ENCODE data around the gene DOCK10. TPM values are rescaled to one million over a fixed set of nuclear protein-coding genes. Genes with fewer than 3 reads are reported as not detected.

DOCK10 gene
- total and polyA plus RNA-seq, 11 donors = 0.31 to 28.6 (median 2.0) TPM

DNA sequence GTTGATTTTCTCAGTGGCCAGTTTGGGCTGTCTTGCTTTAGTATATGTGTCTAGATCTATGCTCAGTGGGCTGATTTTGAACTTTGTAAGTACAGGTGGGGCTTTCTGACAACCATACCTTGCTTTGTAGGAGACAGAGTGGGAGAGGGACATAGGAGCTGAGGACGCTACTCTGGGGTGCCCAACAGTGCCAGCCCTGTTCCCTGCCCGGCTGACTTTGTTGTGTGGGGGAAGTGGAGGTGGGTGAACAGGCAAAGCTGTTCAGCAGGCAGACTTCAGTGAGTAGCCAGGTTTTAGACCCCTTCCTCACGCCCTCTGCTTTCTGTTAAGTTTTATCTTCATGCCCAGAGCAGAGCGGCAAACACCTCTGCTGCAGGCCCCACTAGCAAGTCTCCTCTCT is 44.2 kb upstream of the DOCK10 start:
- no peak for TF ChIP-seq POLR2A (IDR thresholded peaks at IDR 0.05)
- TF ChIP-seq, protein P1, sequence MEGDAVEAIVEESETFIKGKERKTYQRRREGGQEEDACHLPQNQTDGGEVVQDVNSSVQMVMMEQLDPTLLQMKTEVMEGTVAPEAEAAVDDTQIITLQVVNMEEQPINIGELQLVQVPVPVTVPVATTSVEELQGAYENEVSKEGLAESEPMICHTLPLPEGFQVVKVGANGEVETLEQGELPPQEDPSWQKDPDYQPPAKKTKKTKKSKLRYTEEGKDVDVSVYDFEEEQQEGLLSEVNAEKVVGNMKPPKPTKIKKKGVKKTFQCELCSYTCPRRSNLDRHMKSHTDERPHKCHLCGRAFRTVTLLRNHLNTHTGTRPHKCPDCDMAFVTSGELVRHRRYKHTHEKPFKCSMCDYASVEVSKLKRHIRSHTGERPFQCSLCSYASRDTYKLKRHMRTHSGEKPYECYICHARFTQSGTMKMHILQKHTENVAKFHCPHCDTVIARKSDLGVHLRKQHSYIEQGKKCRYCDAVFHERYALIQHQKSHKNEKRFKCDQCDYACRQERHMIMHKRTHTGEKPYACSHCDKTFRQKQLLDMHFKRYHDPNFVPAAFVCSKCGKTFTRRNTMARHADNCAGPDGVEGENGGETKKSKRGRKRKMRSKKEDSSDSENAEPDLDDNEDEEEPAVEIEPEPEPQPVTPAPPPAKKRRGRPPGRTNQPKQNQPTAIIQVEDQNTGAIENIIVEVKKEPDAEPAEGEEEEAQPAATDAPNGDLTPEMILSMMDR (IDR thresholded peaks at IDR 0.05) = no peak
- no peak for ATAC-seq
- 74 to 83% (median 81%) methylated on average over 4 of the region's 4 CpGs for WGBS, 4 donors

DNA sequence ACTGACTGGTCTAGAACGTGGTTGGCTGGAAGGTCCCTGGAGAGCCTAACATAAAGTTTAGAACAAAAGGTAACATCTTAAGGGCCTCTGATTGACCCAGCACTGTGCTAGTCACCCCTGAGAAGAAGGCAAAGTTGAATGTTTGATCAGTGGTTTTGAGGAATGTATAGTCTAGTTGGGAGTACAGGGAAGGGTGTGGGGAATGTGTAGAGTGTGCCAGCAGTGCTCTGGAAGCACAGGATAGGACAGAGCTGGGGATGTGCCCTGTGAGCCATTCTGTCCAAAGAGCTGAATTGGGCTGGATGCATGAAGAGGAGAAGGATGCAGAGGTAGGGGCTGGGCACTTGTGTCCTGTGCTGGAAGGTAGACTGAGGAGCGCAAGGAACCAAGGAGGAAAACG is 41.0 kb upstream of the DOCK10 start:
- no peaks in the 10 kb centered on the region for H3K36me3 ChIP-seq
- TF ChIP-seq POLR2A (IDR thresholded peaks at IDR 0.05) = no peak
- TF ChIP-seq, protein P1 (IDR thresholded peaks at IDR 0.05) = no peak
- no peak for DNase-seq
- H3K27ac ChIP-seq = no peak overlapping the region
- no peaks in the 10 kb centered on the region for H3K27me3 ChIP-seq
- H3K4me1 ChIP-seq = no peaks in the 10 kb centered on the region
- ATAC-seq = no peak
- no peaks in the 10 kb centered on the region for H3K9me3 ChIP-seq
- intact Hi-C loops (cut with DNase I) = no loop called here
- WGBS, 4 donors = 81 to 86% (median 85%) methylated on average over 3 of the region's 3 CpGs
- no peak overlapping the region for H3K4me3 ChIP-seq

More for the DNA sequence above, 44.2 kb upstream of the DOCK10 start:
- DNase-seq = no peak
- Histone ChIP-seq H3K9me3 (no peaks in the 10 kb centered on the region), H3K27ac (no peak overlapping the region), H3K4me1 (no peaks in the 10 kb centered on the region), H3K27me3 (no peaks in the 10 kb centered on the region), H3K36me3 (no peaks in the 10 kb centered on the region), H3K4me3 (no peak overlapping the region)
- intact Hi-C loops (cut with DNase I) = no loop called here

DNA sequence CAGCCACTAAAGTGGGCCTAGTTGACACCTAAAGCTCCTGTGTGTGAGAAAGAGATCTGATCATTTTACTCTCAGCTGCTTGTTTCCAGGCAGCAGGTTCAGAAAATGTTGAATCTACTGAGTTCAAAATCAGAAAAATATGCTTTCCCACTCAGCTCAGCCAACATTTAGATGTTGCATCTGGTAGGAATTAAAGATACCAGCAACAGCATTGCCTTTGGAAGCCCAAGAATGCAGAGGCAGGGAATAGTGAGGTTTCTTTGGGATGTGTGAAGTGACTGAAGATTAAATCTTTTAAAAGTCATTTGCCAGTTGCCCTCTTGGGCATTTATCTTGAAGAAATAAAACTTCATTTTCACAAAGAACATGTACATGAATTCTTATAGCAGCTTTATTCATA is 33.9 kb upstream of the DOCK10 start:
- H3K27ac ChIP-seq = no peak overlapping the region
- H3K4me3 ChIP-seq = no peak overlapping the region
- H3K36me3 ChIP-seq = no peaks in the 10 kb centered on the region
- H3K9me3 ChIP-seq = no peaks in the 10 kb centered on the region
- DNase-seq = no peak
- no peak for ATAC-seq
- no peaks in the 10 kb centered on the region for H3K4me1 ChIP-seq
- intact Hi-C loops (cut with DNase I) = no loop called here
- TF ChIP-seq, protein P1 (IDR thresholded peaks at IDR 0.05) = no peak
- peaks cover 0 to 2% (median 0%) of the 10 kb centered on the region in 9 donors for H3K27me3 ChIP-seq

DNA sequence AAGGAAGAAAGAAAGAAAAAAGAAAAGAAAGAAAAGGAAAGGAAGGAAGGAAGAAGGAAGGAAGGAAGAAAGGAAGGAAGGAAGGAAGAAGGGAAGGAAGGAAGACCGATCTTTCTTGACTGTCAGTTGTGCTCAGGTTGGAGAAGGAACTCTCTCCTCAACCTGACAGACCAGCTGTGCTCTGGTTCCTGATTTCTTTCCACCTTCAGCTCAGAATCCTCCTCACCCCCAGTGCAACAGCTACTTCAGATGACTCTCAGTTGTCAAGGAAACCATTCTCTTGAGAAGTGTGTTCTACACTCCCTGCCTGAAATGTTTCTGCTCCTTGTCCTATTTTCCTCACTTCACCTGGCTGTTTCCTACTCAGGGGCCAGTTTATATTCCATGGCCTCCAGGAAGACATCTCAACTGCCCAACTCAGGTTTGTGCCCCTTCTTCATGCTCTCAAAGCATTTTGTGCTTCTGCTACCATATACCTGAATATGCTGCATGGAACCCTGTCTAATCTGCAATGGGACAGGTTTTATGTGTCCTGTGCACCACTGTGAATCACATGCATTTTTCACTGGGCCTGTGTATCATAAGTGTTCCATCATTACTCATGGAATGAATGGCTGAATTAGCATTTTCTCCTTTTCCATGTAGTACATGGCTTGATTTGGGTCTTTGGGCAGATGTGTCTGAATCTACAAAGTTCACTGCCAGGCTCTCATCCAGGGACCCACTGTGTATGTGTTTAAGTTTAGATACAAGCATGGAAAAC is 32.8 kb upstream of the DOCK10 start:
- H3K4me1 ChIP-seq = no peaks in the 10 kb centered on the region
- no peaks in the 10 kb centered on the region for H3K9me3 ChIP-seq
- WGBS, 4 donors = 67 to 80% (median 76%) methylated on average over 1 of the region's 1 CpG
- H3K27me3 ChIP-seq = peaks cover 0 to 2% (median 0%) of the 10 kb centered on the region in 9 donors
- intact Hi-C loops (cut with DNase I) = no loop called here
- DNase-seq = no peak
- TF ChIP-seq POLR2A (IDR thresholded peaks at IDR 0.05) = no peak
- TF ChIP-seq, protein P1 (IDR thresholded peaks at IDR 0.05) = no peak
- no peak for ATAC-seq
- H3K27ac ChIP-seq = no peak overlapping the region
- H3K36me3 ChIP-seq = no peaks in the 10 kb centered on the region
- H3K4me3 ChIP-seq = no peak overlapping the region

Data from heart left ventricle (tissue), 16 donors.